Ishikawa (cell line): ENCODE data around the gene RNF214.

Source experiments
- CEBPB ChIP-seq: IDR thresholded peaks from 2 replicates; pipeline ENCODE4 v1.6.1; 2012
- EGR1 ChIP-seq: IDR thresholded peaks from 2 replicates; pipeline ENCODE4 v1.6.1; 2012
- EP300 ChIP-seq: IDR thresholded peaks from 2 replicates; pipeline ENCODE4 v1.6.1; 2012; ENCODE audit warnings: borderline replicate concordance
- FOXM1 ChIP-seq: IDR thresholded peaks from 2 replicates; pipeline ENCODE4 v1.6.1; 2012; ENCODE audit warnings: low read depth, borderline replicate concordance
- RAD21 ChIP-seq: IDR thresholded peaks from 2 replicates; pipeline ENCODE4 v1.6.1; 2012; ENCODE audit warnings: low read depth
- ZBTB7A ChIP-seq: IDR thresholded peaks from 2 replicates; pipeline ENCODE4 v1.6.1; 2012; ENCODE audit warnings: low read depth
- TF ChIP-seq, protein P1 (sequence below): IDR thresholded peaks from 2 replicates; pipeline ENCODE4 v1.6.1; 2012; ENCODE audit warnings: low read depth, mild to moderate bottlenecking

DNA sequence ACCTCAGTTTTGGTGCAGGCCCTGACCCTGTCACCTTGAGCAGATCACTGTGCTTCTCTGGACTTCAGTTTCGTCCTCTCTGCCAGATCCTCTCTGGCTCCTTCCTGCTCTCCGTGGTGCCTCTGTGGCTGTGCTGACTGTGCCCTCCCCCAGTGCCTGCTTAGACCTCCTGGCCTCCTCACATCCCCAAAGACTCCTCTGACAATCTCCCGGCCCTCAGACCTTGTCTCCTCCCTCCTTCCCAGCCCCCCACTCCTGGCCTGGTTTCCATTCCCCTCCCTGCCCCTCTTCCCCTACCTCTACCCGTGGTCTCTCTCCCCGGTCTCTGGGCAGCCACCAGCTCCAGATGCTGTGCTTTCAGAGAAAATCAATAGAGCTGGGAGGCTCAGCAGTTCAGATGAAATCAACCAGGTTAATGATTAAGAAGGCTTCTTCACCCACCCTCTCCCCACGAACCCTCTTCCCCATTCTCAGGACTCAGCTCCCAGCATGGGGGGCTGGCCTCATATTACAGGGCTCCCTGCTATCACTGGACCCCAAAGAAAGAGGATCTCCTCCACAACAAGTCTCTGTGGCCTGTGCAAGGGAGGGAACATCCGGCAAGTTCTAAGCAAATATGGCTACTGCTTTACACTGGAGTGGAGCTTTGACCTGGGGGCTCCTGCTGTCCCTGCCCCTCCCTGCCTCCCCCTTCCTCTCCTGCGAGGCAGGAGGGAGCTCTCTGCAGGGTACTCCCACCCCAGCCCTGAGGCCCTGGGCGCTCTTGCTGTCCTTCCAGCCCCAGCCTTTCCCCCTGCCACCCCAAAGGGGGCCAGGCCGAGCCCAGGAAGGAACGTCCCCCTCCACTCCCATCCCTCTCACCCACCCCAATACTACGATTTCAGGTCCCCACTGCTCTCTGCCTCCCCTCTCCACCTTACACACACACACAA, 67.1 kb downstream of the RNF214 start:
- TF ChIP-seq EP300 (no peak), ZBTB7A (no peak), EGR1 (no peak), CEBPB (no peak), RAD21 (no peak), FOXM1 (no peak)
- TF ChIP-seq, protein P1, sequence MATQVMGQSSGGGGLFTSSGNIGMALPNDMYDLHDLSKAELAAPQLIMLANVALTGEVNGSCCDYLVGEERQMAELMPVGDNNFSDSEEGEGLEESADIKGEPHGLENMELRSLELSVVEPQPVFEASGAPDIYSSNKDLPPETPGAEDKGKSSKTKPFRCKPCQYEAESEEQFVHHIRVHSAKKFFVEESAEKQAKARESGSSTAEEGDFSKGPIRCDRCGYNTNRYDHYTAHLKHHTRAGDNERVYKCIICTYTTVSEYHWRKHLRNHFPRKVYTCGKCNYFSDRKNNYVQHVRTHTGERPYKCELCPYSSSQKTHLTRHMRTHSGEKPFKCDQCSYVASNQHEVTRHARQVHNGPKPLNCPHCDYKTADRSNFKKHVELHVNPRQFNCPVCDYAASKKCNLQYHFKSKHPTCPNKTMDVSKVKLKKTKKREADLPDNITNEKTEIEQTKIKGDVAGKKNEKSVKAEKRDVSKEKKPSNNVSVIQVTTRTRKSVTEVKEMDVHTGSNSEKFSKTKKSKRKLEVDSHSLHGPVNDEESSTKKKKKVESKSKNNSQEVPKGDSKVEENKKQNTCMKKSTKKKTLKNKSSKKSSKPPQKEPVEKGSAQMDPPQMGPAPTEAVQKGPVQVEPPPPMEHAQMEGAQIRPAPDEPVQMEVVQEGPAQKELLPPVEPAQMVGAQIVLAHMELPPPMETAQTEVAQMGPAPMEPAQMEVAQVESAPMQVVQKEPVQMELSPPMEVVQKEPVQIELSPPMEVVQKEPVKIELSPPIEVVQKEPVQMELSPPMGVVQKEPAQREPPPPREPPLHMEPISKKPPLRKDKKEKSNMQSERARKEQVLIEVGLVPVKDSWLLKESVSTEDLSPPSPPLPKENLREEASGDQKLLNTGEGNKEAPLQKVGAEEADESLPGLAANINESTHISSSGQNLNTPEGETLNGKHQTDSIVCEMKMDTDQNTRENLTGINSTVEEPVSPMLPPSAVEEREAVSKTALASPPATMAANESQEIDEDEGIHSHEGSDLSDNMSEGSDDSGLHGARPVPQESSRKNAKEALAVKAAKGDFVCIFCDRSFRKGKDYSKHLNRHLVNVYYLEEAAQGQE, result no peak
